ENCODE data around the gene ST7L.

Gene ST7L

GRCh38 chr1:112542206-112542973 is 76.6 kb downstream of the ST7L start:
- no peak for TF ChIP-seq CTCF (IDR thresholded peaks at IDR 0.05; ENCODE audit: control insufficient read depth, insufficient read depth, low read depth, low read length, missing control alignments)
- no peak overlapping the region for H3K4me3 ChIP-seq (ENCODE audit: control insufficient read depth, low read depth, low read length)
- DNase-seq (ENCODE audit: low read depth): no peak

- no peak overlapping the region for H3K4me3 ChIP-seq (ENCODE audit: control insufficient read depth, low read depth, low read length)
- DNase-seq (ENCODE audit: low read depth): no peak
- TF ChIP-seq CTCF (IDR thresholded peaks at IDR 0.05; ENCODE audit: control insufficient read depth, insufficient read depth, low read depth, low read length, missing control alignments): no peak
These were observed 77.6 kb downstream of the ST7L start for GRCh38 chr1:112541299-112541698.

- no peak overlapping the region for H3K4me3 ChIP-seq (ENCODE audit: control insufficient read depth, low read depth, low read length)
- peak; percentile 47 for DNase-seq (ENCODE audit: low read depth)
- TF ChIP-seq CTCF (IDR thresholded peaks at IDR 0.05; ENCODE audit: control insufficient read depth, insufficient read depth, low read depth, low read length, missing control alignments): no peak
These were observed 78.6 kb downstream of the ST7L start for GRCh38 chr1:112540226-112540794.

GRCh38 chr1:112538883-112539282 is 80.1 kb downstream of the ST7L start:
- DNase-seq (ENCODE audit: low read depth): no peak
- no peak for TF ChIP-seq CTCF (IDR thresholded peaks at IDR 0.05; ENCODE audit: control insufficient read depth, insufficient read depth, low read depth, low read length, missing control alignments)

GRCh38 chr1:112537456-112537855 is 81.5 kb downstream of the ST7L start:
- no peak for DNase-seq (ENCODE audit: low read depth)
- H3K4me3 ChIP-seq (ENCODE audit: control insufficient read depth, low read depth, low read length): no peak overlapping the region
- TF ChIP-seq CTCF (IDR thresholded peaks at IDR 0.05; ENCODE audit: control insufficient read depth, insufficient read depth, low read depth, low read length, missing control alignments): no peak

More at GRCh38 chr1:112538883-112539282, 80.1 kb downstream of the ST7L start:
- no peak overlapping the region for H3K4me3 ChIP-seq (ENCODE audit: control insufficient read depth, low read depth, low read length)

- DNase-seq (ENCODE audit: low read depth): peak; percentile 60
- H3K4me3 ChIP-seq (ENCODE audit: control insufficient read depth, low read depth, low read length): no peak overlapping the region
- no peak for TF ChIP-seq CTCF (IDR thresholded peaks at IDR 0.05; ENCODE audit: control insufficient read depth, insufficient read depth, low read depth, low read length, missing control alignments)
These were observed 82.4 kb downstream of the ST7L start for GRCh38 chr1:112536561-112536960.
